ENCODE data around the gene CPNE7.

CPNE7 gene

GRCh38 chr16:89556750-89557689 is 18.5 kb upstream of the CPNE7 start:
- Histone ChIP-seq H3K36me3 (ENCODE audit: control insufficient read depth, insufficient read depth, low read length) (peaks cover 31% of the 10 kb centered on the region), H3K4me3 (replicated peaks; ENCODE audit: low read depth, low read length) (no peak overlapping the region), H3K27me3 (replicated peaks; ENCODE audit: control insufficient read depth, insufficient read depth, low read length) (no peaks in the 10 kb centered on the region)
- DNase-seq (ENCODE audit: extremely low read depth, insufficient read length) = peak; percentile 65
- peak; percentile 92 for TF ChIP-seq CTCF (IDR thresholded peaks at IDR 0.05; ENCODE audit: insufficient read depth, low read length, poor library complexity, severe bottlenecking)

DNA sequence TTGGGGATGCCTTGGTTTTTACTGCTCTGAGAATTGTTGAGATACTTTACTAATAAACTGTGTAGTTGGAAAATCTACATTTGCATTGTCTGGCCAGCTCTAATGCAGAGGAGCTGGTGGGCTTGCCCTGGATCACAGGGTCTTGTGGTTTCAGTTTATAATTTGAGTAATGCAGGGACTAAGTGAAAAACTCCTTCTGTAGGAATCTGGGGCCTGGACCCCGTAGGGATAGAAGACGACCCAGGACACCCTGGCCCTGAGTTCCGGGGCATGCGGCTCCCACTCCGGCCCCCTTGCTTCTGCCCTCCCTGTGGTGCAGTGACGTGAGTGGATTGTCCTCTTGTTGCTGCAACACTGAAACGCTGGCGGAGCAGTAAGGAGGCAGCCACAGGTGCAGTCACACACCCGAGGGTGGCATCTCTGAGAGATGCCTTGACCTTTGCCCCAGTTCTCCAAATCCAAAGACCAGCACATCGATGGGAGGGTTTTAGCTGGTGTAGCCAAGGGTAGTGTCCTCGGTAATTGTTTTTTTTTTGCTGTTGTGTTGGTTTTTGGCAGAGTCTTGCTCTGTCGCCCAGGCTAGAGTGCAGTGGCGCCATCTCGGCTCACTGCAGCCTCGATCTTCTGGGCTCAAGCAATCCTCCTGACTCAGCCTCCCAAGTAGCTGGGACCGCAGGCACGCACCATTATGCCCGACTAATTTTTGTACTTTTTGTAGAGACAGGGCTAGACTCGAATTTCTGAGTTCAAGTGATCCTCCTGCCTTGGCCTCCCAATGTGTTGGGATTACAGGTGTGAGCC is 17.7 kb upstream of the CPNE7 start:
- TF ChIP-seq CTCF (IDR thresholded peaks at IDR 0.05; ENCODE audit: insufficient read depth, low read length, poor library complexity, severe bottlenecking) = no peak
- no peak overlapping the region for H3K4me3 ChIP-seq (replicated peaks; ENCODE audit: low read depth, low read length)
- no peaks in the 10 kb centered on the region for H3K27me3 ChIP-seq (replicated peaks; ENCODE audit: control insufficient read depth, insufficient read depth, low read length)
- H3K36me3 ChIP-seq (ENCODE audit: control insufficient read depth, insufficient read depth, low read length) = peaks cover 30% of the 10 kb centered on the region
- no peak for DNase-seq (ENCODE audit: extremely low read depth, insufficient read length)

GRCh38 chr16:89560378-89561141 is 15.0 kb upstream of the CPNE7 start, which contains the start of gene RPL13:
RPL13 (plus strand) TSS chr16:89560682; CDS start chr16:89560960, 278 bp downstream.
- DNase-seq (ENCODE audit: extremely low read depth, insufficient read length) = peak; percentile 92
- Histone ChIP-seq H3K4me3 (replicated peaks; ENCODE audit: low read depth, low read length) (peak within 1 kb of the TSS; percentile 95), H3K36me3 (ENCODE audit: control insufficient read depth, insufficient read depth, low read length) (peaks cover 36% of the 10 kb centered on the region), H3K27me3 (replicated peaks; ENCODE audit: control insufficient read depth, insufficient read depth, low read length) (no peaks in the 10 kb centered on the region)
- no peak for TF ChIP-seq CTCF (IDR thresholded peaks at IDR 0.05; ENCODE audit: insufficient read depth, low read length, poor library complexity, severe bottlenecking)

GRCh38 chr16:89561142-89561883 is 14.2 kb upstream of the CPNE7 start:
- no peak for DNase-seq (ENCODE audit: extremely low read depth, insufficient read length)
- Histone ChIP-seq H3K4me3 (replicated peaks; ENCODE audit: low read depth, low read length) (peak overlapping the region; percentile 95), H3K27me3 (replicated peaks; ENCODE audit: control insufficient read depth, insufficient read depth, low read length) (no peaks in the 10 kb centered on the region), H3K36me3 (ENCODE audit: control insufficient read depth, insufficient read depth, low read length) (peaks cover 29% of the 10 kb centered on the region)
- TF ChIP-seq CTCF (IDR thresholded peaks at IDR 0.05; ENCODE audit: insufficient read depth, low read length, poor library complexity, severe bottlenecking) = no peak
